ENCODE data around the gene PTPN2. TPM values are rescaled to one million over a fixed set of nuclear protein-coding genes. Genes with fewer than 3 reads are reported as not detected.
A peak's percentile ranks its signal among the peaks of the same experiment; 100 is the strongest.

Gene PTPN2
- total and polyA plus RNA-seq, 2 of the 4 experiments (the other 2 are of a cell fraction): 13.2 to 30.6 TPM

DNA sequence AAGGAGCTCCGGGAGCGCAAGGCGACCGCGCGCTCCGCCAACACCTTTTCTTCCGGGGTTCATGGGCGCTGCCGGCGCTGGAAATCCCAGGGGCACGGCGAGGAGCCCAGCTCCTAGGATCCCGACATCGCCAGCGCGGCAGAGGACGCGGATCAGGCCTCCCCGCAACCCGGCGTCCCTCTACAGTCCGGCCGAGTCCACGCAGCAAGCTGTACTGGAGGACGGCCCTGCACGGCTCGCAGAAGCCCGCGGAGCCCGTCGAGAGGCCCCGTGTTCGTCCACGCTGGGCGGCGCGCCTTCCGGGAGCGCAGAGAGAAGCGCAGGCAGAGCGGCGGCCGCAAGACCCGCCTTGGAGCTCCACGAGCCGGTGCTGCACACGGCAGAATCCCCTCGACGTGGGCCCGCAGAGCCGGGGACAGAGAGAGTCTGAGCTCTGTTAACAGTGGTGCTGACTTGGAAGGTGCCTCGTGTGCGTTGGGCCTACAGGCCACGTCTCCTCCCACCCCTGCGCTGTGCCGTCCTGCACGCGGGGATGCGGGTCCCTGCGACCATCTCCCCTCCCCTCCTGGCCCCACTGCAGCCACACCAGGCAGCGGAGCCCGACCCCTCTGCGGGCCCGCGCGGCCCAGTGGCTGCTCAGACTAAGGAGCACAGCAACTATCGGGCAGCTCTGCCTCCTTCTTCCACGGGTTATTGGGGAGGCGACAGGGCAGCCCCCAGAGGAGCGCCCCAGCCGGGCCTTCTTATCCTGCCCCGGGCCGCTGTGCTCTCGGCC, 28.1 kb upstream of the PTPN2 start:
- dilution Hi-C loops (cut with HindIII; ENCODE audit: low sequenced_read_pairs, unreplicated experiment): no loop called here
- Histone ChIP-seq H3K14ac (replicated peaks; ENCODE audit: low read depth, low read length) (no peak overlapping the region), H4K91ac (ENCODE audit: insufficient read depth, low read depth, low read length) (no peak overlapping the region), H2BK20ac (ENCODE audit: low read depth, low read length) (no peak overlapping the region), H4K5ac (ENCODE audit: low read depth, low read length) (no peak overlapping the region), H2AFZ (replicated peaks; ENCODE audit: low read length, poor library complexity) (peak overlapping the region; percentile 65), H4K20me1 (ENCODE audit: insufficient read depth, low read length) (peaks cover 3% of the 10 kb centered on the region; the same call in 1 of the 2 replicates), H3K79me1 (ENCODE audit: low read depth in 1 of 2, low read length in 2 of 2) (no peaks in the 10 kb centered on the region), H2BK120ac (ENCODE audit: low read depth, low read length) (no peak overlapping the region), H3K4me3 (ENCODE audit: insufficient read depth, low read depth, low read length) (no peak overlapping the region), H3K9ac (ENCODE audit: low read depth, low read length) (no peak overlapping the region), H2BK15ac (ENCODE audit: low read depth, low read length) (no peak overlapping the region), H3K4ac (ENCODE audit: low read depth, low read length) (no peak overlapping the region), H3K27ac (ENCODE audit: insufficient read depth, low read length) (no peak overlapping the region), H2BK5ac (ENCODE audit: low read depth, low read length, poor library complexity, severe bottlenecking) (no peak overlapping the region), H4K8ac (ENCODE audit: low read depth in 2 of 2, low read length in 2 of 2) (no peak overlapping the region), H3K56ac (ENCODE audit: extremely low read depth, insufficient read depth, low read length) (no peak overlapping the region), H2AK9ac (replicated peaks; ENCODE audit: low read depth, low read length, poor library complexity) (no peak overlapping the region), H3K27me3 (ENCODE audit: control insufficient read depth, insufficient read depth, low read length) (no peaks in the 10 kb centered on the region; the same call in 1 of the 2 replicates), H3K18ac (ENCODE audit: low read depth, low read length) (no peak overlapping the region), H3K23ac (ENCODE audit: low read depth, low read length) (no peak overlapping the region), H3K9me1 (ENCODE audit: insufficient read depth, low read length) (peaks cover 1% of the 10 kb centered on the region; the same call in 1 of the 2 replicates), H3K9me3 (ENCODE audit: control insufficient read depth, insufficient read depth, low read length) (peaks cover 13% of the 10 kb centered on the region; the same call in 1 of the 2 replicates), H2AK5ac (ENCODE audit: low read depth, low read length) (no peak overlapping the region), H3K4me1 (ENCODE audit: control insufficient read depth, insufficient read depth, low read length) (peaks cover 2% of the 10 kb centered on the region; the same call in 1 of the 2 replicates), H3K36me3 (ENCODE audit: control insufficient read depth, insufficient read depth, low read length) (no peaks in the 10 kb centered on the region), H3K4me2 (ENCODE audit: low read depth, low read length) (no peak overlapping the region)
- ChIA-PET POLR2A (ENCODE audit: unreplicated experiment) (no interaction called here), CTCF (interaction anchor here (1.3 kb wide), 1 partner anchor 18 kb away, joined by 3 read pairs; no protein-coding TSS in a partner anchor)
- TF ChIP-seq, protein P1, sequence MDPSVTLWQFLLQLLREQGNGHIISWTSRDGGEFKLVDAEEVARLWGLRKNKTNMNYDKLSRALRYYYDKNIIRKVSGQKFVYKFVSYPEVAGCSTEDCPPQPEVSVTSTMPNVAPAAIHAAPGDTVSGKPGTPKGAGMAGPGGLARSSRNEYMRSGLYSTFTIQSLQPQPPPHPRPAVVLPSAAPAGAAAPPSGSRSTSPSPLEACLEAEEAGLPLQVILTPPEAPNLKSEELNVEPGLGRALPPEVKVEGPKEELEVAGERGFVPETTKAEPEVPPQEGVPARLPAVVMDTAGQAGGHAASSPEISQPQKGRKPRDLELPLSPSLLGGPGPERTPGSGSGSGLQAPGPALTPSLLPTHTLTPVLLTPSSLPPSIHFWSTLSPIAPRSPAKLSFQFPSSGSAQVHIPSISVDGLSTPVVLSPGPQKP (IDR thresholded peaks at IDR 0.05; ENCODE audit: borderline replicate concordance, low read depth, low read length): no peak
- TF ChIP-seq MAZ (IDR thresholded peaks at IDR 0.05; ENCODE audit: borderline replicate concordance, low read depth, low read length) (no peak), CEBPB (IDR thresholded peaks at IDR 0.05; ENCODE audit: low read depth, low read length) (no peak), RFX5 (IDR thresholded peaks at IDR 0.05; ENCODE audit: low read depth, low read length) (no peak), MAFK (IDR thresholded peaks at IDR 0.05; ENCODE audit: low read depth, low read length) (no peak), POLR2A (IDR thresholded peaks at IDR 0.05; ENCODE audit: low read depth, low read length) (no peak), RCOR1 (IDR thresholded peaks at IDR 0.05; ENCODE audit: insufficient replicate concordance, low read length) (no peak), BHLHE40 (IDR thresholded peaks at IDR 0.05; ENCODE audit: low read depth, low read length) (no peak), USF2 (IDR thresholded peaks at IDR 0.05; ENCODE audit: low read depth, low read length) (no peak), NFE2L2 (IDR thresholded peaks at IDR 0.05; ENCODE audit: low read depth, low read length) (no peak), SMC3 (IDR thresholded peaks at IDR 0.05; ENCODE audit: low read depth, low read length) (no peak)
- TF ChIP-seq, protein P2, sequence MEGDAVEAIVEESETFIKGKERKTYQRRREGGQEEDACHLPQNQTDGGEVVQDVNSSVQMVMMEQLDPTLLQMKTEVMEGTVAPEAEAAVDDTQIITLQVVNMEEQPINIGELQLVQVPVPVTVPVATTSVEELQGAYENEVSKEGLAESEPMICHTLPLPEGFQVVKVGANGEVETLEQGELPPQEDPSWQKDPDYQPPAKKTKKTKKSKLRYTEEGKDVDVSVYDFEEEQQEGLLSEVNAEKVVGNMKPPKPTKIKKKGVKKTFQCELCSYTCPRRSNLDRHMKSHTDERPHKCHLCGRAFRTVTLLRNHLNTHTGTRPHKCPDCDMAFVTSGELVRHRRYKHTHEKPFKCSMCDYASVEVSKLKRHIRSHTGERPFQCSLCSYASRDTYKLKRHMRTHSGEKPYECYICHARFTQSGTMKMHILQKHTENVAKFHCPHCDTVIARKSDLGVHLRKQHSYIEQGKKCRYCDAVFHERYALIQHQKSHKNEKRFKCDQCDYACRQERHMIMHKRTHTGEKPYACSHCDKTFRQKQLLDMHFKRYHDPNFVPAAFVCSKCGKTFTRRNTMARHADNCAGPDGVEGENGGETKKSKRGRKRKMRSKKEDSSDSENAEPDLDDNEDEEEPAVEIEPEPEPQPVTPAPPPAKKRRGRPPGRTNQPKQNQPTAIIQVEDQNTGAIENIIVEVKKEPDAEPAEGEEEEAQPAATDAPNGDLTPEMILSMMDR (conservative IDR thresholded peaks at IDR 0.05; ENCODE audit: low read depth, low read length): no peak
- ATAC-seq (ENCODE audit: low read depth) (no peak), DNase-seq (no peak)
- in situ Hi-C loops (cut with MboI; ENCODE audit: low sequenced_read_pairs): no loop called here
- no TSS peak for BruUV-seq (replicated peaks)
- 63% methylated on average over 18 of the region's 75 CpGs; no CpG with 5 or more reads in 1 of the 2 experiments for WGBS, 2 experiments (ENCODE audit: extremely low coverage in 2 of 2, insufficient read length in 1 of 2)
- intact Hi-C loops (cut with micrococcal nuclease): no loop called here
